SK-N-MC (cell line): ENCODE measurements around the gene ACAT2.

Source experiments
- EZH2 ChIP-seq: fragments of 200-600 bp; sonication (generic); IDR thresholded peaks from one replicate; pipeline ENCODE4 v1.6.1; 2017; ENCODE audit warnings: antibody characterized with exemption
- POLR2AphosphoS5 ChIP-seq: IDR thresholded peaks from 2 replicates; pipeline ENCODE4 v1.6.1; 2012; ENCODE audit warnings: mild to moderate bottlenecking, low read depth, low read length, borderline replicate concordance

DNA sequence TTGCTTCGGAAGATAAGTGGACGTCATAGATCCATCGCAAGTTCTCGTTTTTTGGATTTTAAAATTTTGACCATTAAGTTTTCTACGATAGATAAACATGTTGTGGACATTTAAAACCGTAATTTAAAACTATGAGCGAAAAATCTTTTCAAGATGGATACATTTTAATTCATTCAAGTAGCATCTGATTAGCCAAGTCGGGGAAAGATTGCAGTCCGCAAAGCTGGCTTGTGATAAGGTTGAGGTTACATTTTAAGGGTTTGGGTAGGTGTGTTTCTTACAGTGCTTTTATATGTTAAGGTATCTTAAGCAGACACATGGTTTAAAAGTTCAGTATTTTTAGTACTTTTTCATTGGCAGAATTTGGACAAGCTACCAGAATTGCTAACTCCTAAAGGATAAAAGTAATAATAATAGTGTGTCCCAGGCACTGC is 33.3 kb upstream of the ACAT2 start:
- no peak for TF ChIP-seq POLR2AphosphoS5
- no peak for TF ChIP-seq EZH2
